K562 (cell line): Measurements from ENCODE around the gene VWA3B. TPM values are rescaled to one million over a fixed set of nuclear protein-coding genes. Genes with fewer than 3 reads are reported as not detected.

Source experiments
- CBX1 ChIP-seq: sonication (generic); IDR thresholded peaks from 2 replicates; pipeline ENCODE4 v1.6.1; 2016; ENCODE audit warnings: antibody characterized with exemption, low read depth, mild to moderate bottlenecking
- HBP1 ChIP-seq: fragments of 450-650 bp; formaldehyde crosslinking; IDR thresholded peaks from 2 replicates; pipeline ENCODE4 v1.4.0; 2022; ENCODE audit warnings: missing genetic modification characterization
- HIVEP1 ChIP-seq: fragments of 250-450 bp; sonication (Bioruptor Pico); IDR thresholded peaks from 2 replicates; pipeline ENCODE4 v1.4.0; 2020; ENCODE audit warnings: mild to moderate bottlenecking
- KDM1A ChIP-seq, 2 experiments: fragments of 450-650 bp; IDR thresholded peaks; 2 replicates each; pipeline ENCODE4 v1.6.1; 2016; ENCODE audit warnings: mild to moderate bottlenecking in 2 of 2
- KDM5B ChIP-seq: fragments of 200-600 bp; sonication (generic); IDR thresholded peaks from 2 replicates; pipeline ENCODE4 v1.6.1; 2012; ENCODE audit warnings: low read depth, mild to moderate bottlenecking, moderate library complexity, low read length, control low read depth, inconsistent platforms; ENCODE audit not compliant: insufficient replicate concordance
- KLF16 ChIP-seq: IDR thresholded peaks from 2 replicates; pipeline ENCODE4 v1.6.1; 2016; ENCODE audit warnings: antibody characterized with exemption
- NR1H2 ChIP-seq: sonication (generic); formaldehyde crosslinking; IDR thresholded peaks from 2 replicates; pipeline ENCODE4 v1.4.0; 2020; ENCODE audit warnings: mild to moderate bottlenecking, missing genetic modification reagents
- NR2F6 ChIP-seq: fragments of 450-650 bp; formaldehyde crosslinking; IDR thresholded peaks from 2 replicates; pipeline ENCODE4 v1.4.0; 2020; ENCODE audit warnings: mild to moderate bottlenecking
- PBX2 ChIP-seq, 2 experiments: IDR thresholded peaks in 1 of 2; conservative IDR thresholded peaks in 1 of 2; 2 replicates each; pipeline ENCODE4 v1.6.1; 2016; ENCODE audit warnings: low read depth in 2 of 2, mild to moderate bottlenecking in 1 of 2, missing compliant biosample characterization in 1 of 2, missing genetic modification characterization in 1 of 2, moderate library complexity in 1 of 2
- POLR2A ChIP-seq: fragments of 450-650 bp; conservative IDR thresholded peaks from 2 replicates; pipeline ENCODE4 v1.6.1; 2016
- RB1 ChIP-seq: fragments of 450-650 bp; IDR thresholded peaks from 2 replicates; pipeline ENCODE4 v1.6.1; 2017; ENCODE audit warnings: low read depth, mild to moderate bottlenecking
- SMAD4 ChIP-seq: fragments of 250-450 bp; sonication (Bioruptor Pico); conservative IDR thresholded peaks from 2 replicates; pipeline ENCODE4 v1.8.0; 2021; ENCODE audit warnings: inconsistent platforms, mild to moderate bottlenecking, moderate library complexity
- SREBF1 ChIP-seq: fragments of 150-350 bp; IDR thresholded peaks from 2 replicates; pipeline ENCODE4 v1.6.1; 2014; ENCODE audit warnings: antibody characterized with exemption, low read depth, low read length, borderline replicate concordance
- STAT5A ChIP-seq: IDR thresholded peaks from 2 replicates; pipeline ENCODE4 v1.6.1; 2012; ENCODE audit warnings: low read length, inconsistent platforms, borderline replicate concordance
- ZEB2 ChIP-seq: fragments of 450-650 bp; IDR thresholded peaks from 2 replicates; pipeline ENCODE4 v1.6.1; 2016
- ZNF212 ChIP-seq: fragments of 450-650 bp; formaldehyde crosslinking; IDR thresholded peaks from 2 replicates; pipeline ENCODE4 v1.4.0; 2020; ENCODE audit warnings: mild to moderate bottlenecking
- ZNF766 ChIP-seq: fragments of 200-800 bp; sonication (Bioruptor generic); conservative IDR thresholded peaks from 2 replicates; pipeline ENCODE4 v1.6.1; 2016; ENCODE audit warnings: missing genetic modification characterization, missing compliant biosample characterization
- polyA plus RNA-seq, 8 experiments: library from polyadenylated mRNA; depleted of rRNA in 4 of 8; stranded (reverse) in 5 of 8; unstranded in 3 of 8; fragments of >200 nt; fragmentation: Nextera tagmentation in 2 of 8; fragmentation: Illumina TruSeq in 1 of 8; extraction: Ambion mirVana in 2 of 8; extraction: Trizol in 1 of 8; gene quantifications; 2 replicates each; pipeline versions ENCODE4 v1.2.1 to v1.2.3, GENCODE V29; 2011 to 2014; ENCODE audit warnings: inconsistent platforms in 1 of 8, missing spikeins in 1 of 8
- total RNA-seq, 7 experiments: library from RNA; depleted of rRNA in 6 of 7; stranded (reverse); fragments of >200 nt in 6 of 7; fragmentation: Illumina TruSeq in 2 of 7; extraction: Trizol in 2 of 7; gene quantifications; 2 replicates each; pipeline versions ENCODE4 v1.2.1 to v1.2.3, GENCODE V29; 2011 to 2021; ENCODE audit warnings: low replicate concordance in 1 of 7

Gene VWA3B
- total and polyA plus RNA-seq, 9 of the 15 experiments (the other 6 are each of a cell fraction or from before 2014, with no cell fraction given): not detected

GRCh38 chr2:98311771-98312545 lies 225.0 kb downstream of the VWA3B start (continued):
- TF ChIP-seq HBP1 (CRISPR knock-in tag): no peak
- TF ChIP-seq SMAD4 (CRISPR knock-in tag): no peak
- no peak for TF ChIP-seq KDM1A (IDR thresholded peaks at IDR 0.05)
- TF ChIP-seq POLR2A: no peak
- no peak for TF ChIP-seq KLF16
- peak; percentile 12; the same call in 1 of the 2 replicates for TF ChIP-seq RB1
- no peak for TF ChIP-seq CBX1
- no peak for TF ChIP-seq HIVEP1 (CRISPR knock-in tag)
- no peak for TF ChIP-seq PBX2 (CRISPR knock-in tag; IDR thresholded peaks at IDR 0.05; ENCODE audit: low read depth)
- no peak for TF ChIP-seq PBX2 (tag; conservative IDR thresholded peaks at IDR 0.05; ENCODE audit: low read depth)
- no peak for TF ChIP-seq ZNF766 (CRISPR knock-in tag)
- no peak for TF ChIP-seq STAT5A
- TF ChIP-seq ZEB2: no peak
- no peak for TF ChIP-seq KDM5B
- no peak for TF ChIP-seq NR1H2 (CRISPR knock-in tag)
- TF ChIP-seq ZNF212 (CRISPR knock-in tag): no peak
- TF ChIP-seq SREBF1: no peak
- no peak for TF ChIP-seq NR2F6 (CRISPR knock-in tag)
